ENCODE data around the gene LIPA. TPM values are rescaled to one million over a fixed set of nuclear protein-coding genes. Genes with fewer than 3 reads are reported as not detected.
A peak's percentile ranks its signal among the peaks of the same experiment; 100 is the strongest.

The LIPA gene
- total RNA-seq, 4 donors from 2014 or later: 19.9 to 64.1 (median 28.8) TPM

- H3K27ac ChIP-seq: peak within 1 kb of the TSS; percentile 80 to 95 (median 92)
- no peak for DNase-seq
- no peaks in the 10 kb centered on the region for H3K36me3 ChIP-seq
- peaks cover 0 to 11% (median 0%) of the 10 kb centered on the region in 4 donors for H3K27me3 ChIP-seq
- TF ChIP-seq CTCF (IDR thresholded peaks at IDR 0.05): peak in 1 of 6 experiments; percentile 3
- TF ChIP-seq POLR2A (IDR thresholded peaks at IDR 0.05): peak in 2 of 4 donors; percentile 76 to 86
- peaks cover 17 to 63% (median 24%) of the 10 kb centered on the region in 3 donors for H3K4me1 ChIP-seq
- WGBS, 2 donors: 0 to 1% methylated on average over 21 to 25 of the region's 28 CpGs
- no peaks in the 10 kb centered on the region for H3K9me3 ChIP-seq
- peak within 1 kb of the TSS; percentile 38 to 79 (median 62) for H3K4me3 ChIP-seq
- intact Hi-C loops (cut with DNase I): no loop called here
Measured at GRCh38 chr10:89207181-89207800, 44.3 kb downstream of the LIPA start, which contains the start of gene CH25H. CH25H (minus strand) TSS chr10:89207317; CDS start chr10:89207292, 25 bp downstream.

GRCh38 chr10:89206402-89207180, 45.0 kb downstream of the LIPA start:
- DNase-seq: no peak
- intact Hi-C loops (cut with DNase I): no loop called here
- peak overlapping the region; percentile 38 to 79 (median 62) for H3K4me3 ChIP-seq
- 11 to 14% methylated on average over 22 to 23 of the region's 42 CpGs for WGBS, 2 donors
- TF ChIP-seq POLR2A (IDR thresholded peaks at IDR 0.05) (no peak), CTCF (IDR thresholded peaks at IDR 0.05) (peak in 1 of 6 experiments; percentile 3)
- peaks cover 0 to 11% (median 0%) of the 10 kb centered on the region in 4 donors for H3K27me3 ChIP-seq
- no peaks in the 10 kb centered on the region for H3K36me3 ChIP-seq
- H3K4me1 ChIP-seq: peaks cover 22 to 70% (median 30%) of the 10 kb centered on the region in 3 donors
- H3K27ac ChIP-seq: peak overlapping the region; percentile 80 to 95 (median 92)
- no peaks in the 10 kb centered on the region for H3K9me3 ChIP-seq

- Histone ChIP-seq H3K4me1 (peaks cover 22 to 83% (median 34%) of the 10 kb centered on the region in 3 donors), H3K27me3 (peaks cover 0 to 11% (median 0%) of the 10 kb centered on the region in 4 donors), H3K4me3 (peak overlapping the region in 1 of 4 donors; percentile 79), H3K9me3 (no peaks in the 10 kb centered on the region), H3K36me3 (no peaks in the 10 kb centered on the region), H3K27ac (peak overlapping the region in 3 of 4 donors; percentile 80 to 95 (median 91))
- intact Hi-C loops (cut with DNase I): no loop called here
- TF ChIP-seq POLR2A (IDR thresholded peaks at IDR 0.05) (no peak), CTCF (IDR thresholded peaks at IDR 0.05) (no peak)
- DNase-seq: no peak
- 49 to 54% methylated on average over 6 of the region's 6 CpGs for WGBS, 2 donors
Measured at GRCh38 chr10:89204621-89205185, 46.9 kb downstream of the LIPA start.

- 38 to 53% methylated on average over 1 of the region's 1 CpG for WGBS, 2 donors
- peaks cover 21 to 77% (median 32%) of the 10 kb centered on the region in 3 donors for H3K4me1 ChIP-seq
- intact Hi-C loops (cut with DNase I): no loop called here
- H3K4me3 ChIP-seq: no peak overlapping the region
- no peak for DNase-seq
- peaks cover 0 to 9% (median 0%) of the 10 kb centered on the region in 4 donors for H3K27me3 ChIP-seq
- peak overlapping the region; percentile 64 to 95 (median 86) for H3K27ac ChIP-seq
- no peaks in the 10 kb centered on the region for H3K36me3 ChIP-seq
- TF ChIP-seq POLR2A (IDR thresholded peaks at IDR 0.05): no peak
- no peak for TF ChIP-seq CTCF (IDR thresholded peaks at IDR 0.05)
- H3K9me3 ChIP-seq: no peaks in the 10 kb centered on the region
Measured at GRCh38 chr10:89203237-89203636, 48.3 kb downstream of the LIPA start.
